Stimulated activated effector memory CD8-positive, alpha-beta T cell treated with anti-CD3 and anti-CD28 coated beads, Interleukin-12 subunit alpha, Interleukin-12 subunit beta, amount 100 ng/mL, for 72 hours (primary cell): Measurements from ENCODE around the gene CRYL1.

Experiments used
- ATAC-seq: fragments of 150-1000 bp; cut with Tn5 transposase; 2 replicates; pipeline ENCODE4 v1.10.0; 2021
- DNase-seq, 2 donors: peaks; one replicate each; pipeline ENCODE4 v3.0.0; 2021 to 2022; ENCODE audit warnings: low spot score in 2 of 2
- H3K27ac Mint-ChIP-seq: one replicate; pipeline ENCODE4 v1.8.0; 2022; ENCODE audit warnings: mild to moderate bottlenecking, mixed read lengths
- H3K36me3 Mint-ChIP-seq: one replicate; pipeline ENCODE4 v1.8.0; 2022; ENCODE audit warnings: mild to moderate bottlenecking, mixed read lengths
- H3K4me1 Mint-ChIP-seq: one replicate; pipeline ENCODE4 v1.8.0; 2022; ENCODE audit warnings: mixed read lengths
- H3K4me3 Mint-ChIP-seq: one replicate; pipeline ENCODE4 v1.8.0; 2022; ENCODE audit warnings: mild to moderate bottlenecking, mixed read lengths
- H3K9me3 Mint-ChIP-seq: one replicate; pipeline ENCODE4 v1.8.0; 2022; ENCODE audit warnings: mixed read lengths

The CRYL1 gene

DNA sequence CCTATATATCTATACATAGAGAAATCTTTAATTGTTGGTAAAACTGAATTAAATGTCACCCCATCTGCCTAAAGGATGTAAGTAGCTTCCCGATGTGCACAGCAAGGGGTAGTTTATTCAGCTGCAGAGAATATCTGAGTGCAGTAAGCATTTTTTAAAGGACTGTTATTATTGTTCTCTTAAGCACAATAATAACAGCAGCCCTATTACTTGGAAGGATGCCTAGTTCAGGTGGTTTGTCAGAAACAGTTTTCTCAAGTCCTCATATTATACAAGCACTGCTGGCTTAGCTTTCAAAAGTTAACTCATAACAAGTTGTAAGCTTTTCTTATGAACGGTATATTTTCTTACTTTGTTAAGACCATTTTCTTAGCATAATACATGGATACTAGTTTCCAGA is 142.6 kb downstream of the CRYL1 start:
- no peak overlapping the region for H3K4me3 Mint-ChIP-seq
- ATAC-seq (no peak), DNase-seq (no peak)
- H3K4me1 Mint-ChIP-seq, result peaks cover 10% of the 10 kb centered on the region
- no peak overlapping the region for H3K27ac Mint-ChIP-seq
- no peaks in the 10 kb centered on the region for H3K36me3 Mint-ChIP-seq
- H3K9me3 Mint-ChIP-seq, result no peaks in the 10 kb centered on the region

- H3K36me3 Mint-ChIP-seq, result no peaks in the 10 kb centered on the region
- no peaks in the 10 kb centered on the region for H3K4me1 Mint-ChIP-seq
- ATAC-seq (no peak), DNase-seq (no peak)
- H3K27ac Mint-ChIP-seq, result no peak overlapping the region
- H3K4me3 Mint-ChIP-seq, result no peak overlapping the region
- H3K9me3 Mint-ChIP-seq, result no peaks in the 10 kb centered on the region
Measured at GRCh38 chr13:20381401-20381800, 144.3 kb downstream of the CRYL1 start.

GRCh38 chr13:20378721-20379120 is 146.9 kb downstream of the CRYL1 start:
- ATAC-seq, result no peak
- Mint-ChIP-seq H3K27ac (no peak overlapping the region), H3K4me3 (no peak overlapping the region), H3K4me1 (no peaks in the 10 kb centered on the region), H3K36me3 (no peaks in the 10 kb centered on the region), H3K9me3 (no peaks in the 10 kb centered on the region)
- no peak for DNase-seq

- Mint-ChIP-seq H3K4me1 (no peaks in the 10 kb centered on the region), H3K27ac (no peak overlapping the region), H3K36me3 (no peaks in the 10 kb centered on the region), H3K4me3 (no peak overlapping the region), H3K9me3 (no peaks in the 10 kb centered on the region)
- ATAC-seq, result no peak
- no peak for DNase-seq
Measured at GRCh38 chr13:20377720-20378119, 147.9 kb downstream of the CRYL1 start.

DNA sequence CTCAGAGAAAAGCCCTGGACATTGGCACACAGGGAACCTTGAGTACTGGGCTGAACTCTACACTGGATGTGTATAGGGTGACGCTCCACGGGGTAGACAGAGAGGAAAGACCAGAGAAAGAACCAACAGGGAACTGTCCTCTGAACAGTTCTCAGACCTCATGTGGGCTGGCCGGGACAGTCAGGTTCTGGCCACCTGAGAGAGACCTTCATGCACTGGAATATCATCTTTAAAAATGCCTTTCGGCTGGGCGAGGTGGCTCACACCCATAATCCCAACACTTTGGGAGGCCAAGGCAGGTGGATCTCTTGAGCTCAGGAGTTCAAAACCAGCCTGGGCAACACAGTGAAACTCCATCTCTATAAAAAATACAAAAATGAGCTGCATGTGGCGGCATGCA is 149.8 kb downstream of the CRYL1 start:
- Mint-ChIP-seq H3K36me3 (no peaks in the 10 kb centered on the region), H3K27ac (no peak overlapping the region)
- ATAC-seq, result no peak

GRCh38 chr13:20373861-20374260 is 151.8 kb downstream of the CRYL1 start:
- Mint-ChIP-seq H3K36me3 (no peaks in the 10 kb centered on the region), H3K9me3 (no peaks in the 10 kb centered on the region), H3K4me3 (no peak overlapping the region), H3K27ac (peak overlapping the region; percentile 53), H3K4me1 (no peaks in the 10 kb centered on the region)
- DNase-seq (no peak), ATAC-seq (no peak)

More for the DNA sequence above, 149.8 kb downstream of the CRYL1 start:
- Mint-ChIP-seq H3K9me3 (no peaks in the 10 kb centered on the region), H3K4me3 (no peak overlapping the region), H3K4me1 (no peaks in the 10 kb centered on the region)
- no peak for DNase-seq

DNA sequence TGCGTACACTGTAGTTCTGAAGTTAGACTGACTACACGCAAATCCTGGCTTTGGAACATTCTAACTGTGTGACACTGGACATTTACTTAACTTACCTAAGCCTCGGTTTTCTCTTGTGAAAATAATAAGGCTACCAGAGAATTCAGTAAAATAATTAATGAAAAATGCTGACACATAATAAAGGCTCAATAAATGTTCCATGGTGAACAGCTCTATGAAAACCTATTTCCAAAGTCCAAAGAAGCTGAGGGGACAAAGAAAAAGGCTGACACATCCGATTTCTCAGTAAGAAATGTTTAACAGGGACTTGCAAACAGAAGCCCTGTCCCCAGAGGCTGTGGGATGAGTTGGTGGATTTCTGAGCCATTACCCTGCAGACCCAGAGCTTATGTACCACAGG is 153.8 kb downstream of the CRYL1 start:
- no peak overlapping the region for H3K4me3 Mint-ChIP-seq
- H3K36me3 Mint-ChIP-seq, result no peaks in the 10 kb centered on the region
- H3K4me1 Mint-ChIP-seq, result no peaks in the 10 kb centered on the region
- no peak for ATAC-seq
- no peak for DNase-seq
- H3K9me3 Mint-ChIP-seq, result no peaks in the 10 kb centered on the region
- no peak overlapping the region for H3K27ac Mint-ChIP-seq

GRCh38 chr13:20370815-20371421 is 154.7 kb downstream of the CRYL1 start:
- peak; percentile 42 for ATAC-seq
- H3K4me1 Mint-ChIP-seq, result no peaks in the 10 kb centered on the region

GRCh38 chr13:20369886-20370361 is 155.7 kb downstream of the CRYL1 start:
- no peaks in the 10 kb centered on the region for H3K9me3 Mint-ChIP-seq
- H3K4me3 Mint-ChIP-seq, result no peak overlapping the region
- H3K36me3 Mint-ChIP-seq, result no peaks in the 10 kb centered on the region
- H3K27ac Mint-ChIP-seq, result peak overlapping the region; percentile 52
- ATAC-seq (peak; percentile 85), DNase-seq (no peak)
- H3K4me1 Mint-ChIP-seq, result no peaks in the 10 kb centered on the region

More at GRCh38 chr13:20370815-20371421, 154.7 kb downstream of the CRYL1 start:
- no peak overlapping the region for H3K27ac Mint-ChIP-seq
- H3K4me3 Mint-ChIP-seq, result no peak overlapping the region
- no peaks in the 10 kb centered on the region for H3K36me3 Mint-ChIP-seq
- H3K9me3 Mint-ChIP-seq, result no peaks in the 10 kb centered on the region
- no peak for DNase-seq

DNA sequence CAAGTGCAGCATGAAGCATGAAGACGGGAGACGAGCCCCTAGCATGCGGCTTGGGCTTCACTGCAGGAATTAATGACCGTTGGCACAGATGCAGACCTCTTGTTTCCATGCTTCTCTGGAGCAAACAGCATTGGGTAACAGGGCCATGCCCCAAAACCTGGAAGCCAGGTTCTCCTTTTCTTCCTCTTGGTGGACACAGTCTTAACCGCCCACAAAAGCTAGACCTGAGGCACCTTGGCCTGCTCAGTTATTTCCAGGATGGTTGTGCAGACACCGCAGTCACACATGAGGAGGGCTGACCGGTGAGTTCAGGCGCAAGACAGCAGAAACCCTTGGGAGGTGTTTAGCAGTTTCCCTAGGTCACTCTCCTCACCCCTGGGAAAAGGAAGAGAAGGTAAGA is 159.6 kb downstream of the CRYL1 start:
- H3K4me3 Mint-ChIP-seq, result no peak overlapping the region
- ATAC-seq, result no peak
- no peak overlapping the region for H3K27ac Mint-ChIP-seq

GRCh38 chr13:20363603-20364002 is 162.1 kb downstream of the CRYL1 start:
- no peak for DNase-seq

More for the DNA sequence above, 159.6 kb downstream of the CRYL1 start:
- no peak for DNase-seq
- peaks cover 13% of the 10 kb centered on the region for H3K4me1 Mint-ChIP-seq
- H3K36me3 Mint-ChIP-seq, result peaks cover 7% of the 10 kb centered on the region
- no peaks in the 10 kb centered on the region for H3K9me3 Mint-ChIP-seq

GRCh38 chr13:20363172-20363571 is 162.5 kb downstream of the CRYL1 start:
- DNase-seq, result no peak
- no peak for ATAC-seq
- H3K9me3 Mint-ChIP-seq, result no peaks in the 10 kb centered on the region
- H3K4me3 Mint-ChIP-seq, result no peak overlapping the region
- H3K27ac Mint-ChIP-seq, result no peak overlapping the region
- peaks cover 7% of the 10 kb centered on the region for H3K36me3 Mint-ChIP-seq
- peaks cover 28% of the 10 kb centered on the region for H3K4me1 Mint-ChIP-seq

More at GRCh38 chr13:20363603-20364002, 162.1 kb downstream of the CRYL1 start:
- Mint-ChIP-seq H3K36me3 (peaks cover 7% of the 10 kb centered on the region), H3K9me3 (no peaks in the 10 kb centered on the region), H3K4me3 (no peak overlapping the region), H3K27ac (no peak overlapping the region), H3K4me1 (peaks cover 28% of the 10 kb centered on the region)
- no peak for ATAC-seq

- H3K36me3 Mint-ChIP-seq, result peaks cover 7% of the 10 kb centered on the region
- H3K4me3 Mint-ChIP-seq, result no peak overlapping the region
- DNase-seq (no peak), ATAC-seq (no peak)
- no peaks in the 10 kb centered on the region for H3K9me3 Mint-ChIP-seq
- peaks cover 28% of the 10 kb centered on the region for H3K4me1 Mint-ChIP-seq
- peak overlapping the region; percentile 65 for H3K27ac Mint-ChIP-seq
Measured at GRCh38 chr13:20362484-20363041, 163.1 kb downstream of the CRYL1 start.

- Mint-ChIP-seq H3K9me3 (no peaks in the 10 kb centered on the region), H3K4me1 (peaks cover 28% of the 10 kb centered on the region), H3K27ac (no peak overlapping the region), H3K4me3 (no peak overlapping the region), H3K36me3 (peaks cover 7% of the 10 kb centered on the region)
- DNase-seq (no peak), ATAC-seq (no peak)
Measured at GRCh38 chr13:20360835-20361412, 164.7 kb downstream of the CRYL1 start.

DNA sequence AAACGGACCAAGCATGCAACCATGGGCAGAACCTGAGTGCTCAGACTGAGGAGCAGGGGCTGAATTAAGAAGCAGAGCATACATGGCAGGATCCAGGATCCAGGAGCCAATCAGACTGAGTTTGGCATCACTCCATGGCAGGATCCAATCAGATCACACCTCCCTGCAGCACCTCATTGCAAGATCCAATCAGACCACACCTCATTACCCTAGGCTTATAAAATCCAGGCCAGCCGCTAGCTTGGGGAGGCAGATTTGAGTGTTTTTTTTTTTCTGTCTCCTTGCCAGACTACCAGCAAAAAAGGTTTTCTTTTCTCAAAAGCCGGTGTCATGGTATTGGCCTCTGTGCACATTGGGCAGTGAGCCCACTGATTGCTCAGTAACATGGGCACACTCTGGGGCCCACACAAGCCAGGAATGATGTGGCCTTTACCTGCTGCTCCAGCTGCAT is 165.6 kb downstream of the CRYL1 start:
- Mint-ChIP-seq H3K36me3 (peaks cover 7% of the 10 kb centered on the region), H3K27ac (no peak overlapping the region), H3K9me3 (no peaks in the 10 kb centered on the region), H3K4me3 (no peak overlapping the region), H3K4me1 (peaks cover 28% of the 10 kb centered on the region)
- no peak for DNase-seq
- no peak for ATAC-seq

- ATAC-seq (peak; percentile 95), DNase-seq (peak in 1 of 2 donors; percentile 55)
- H3K36me3 Mint-ChIP-seq, result peaks cover 7% of the 10 kb centered on the region
- no peak overlapping the region for H3K27ac Mint-ChIP-seq
- H3K4me1 Mint-ChIP-seq, result peaks cover 34% of the 10 kb centered on the region
- H3K9me3 Mint-ChIP-seq, result no peaks in the 10 kb centered on the region
- H3K4me3 Mint-ChIP-seq, result no peak overlapping the region
Measured at GRCh38 chr13:20359335-20359734, 166.3 kb downstream of the CRYL1 start.
